Mesothelial cell of epicardium (in vitro differentiated cells): ENCODE results near the gene PLA2G6. TPM values are rescaled to one million over a fixed set of nuclear protein-coding genes. Genes with fewer than 3 reads are reported as not detected.
"Not testable (repeated sequence)": the region's sequence is repeated elsewhere in the genome, so short reads cannot be mapped to it uniquely, and the experiment has no call there.

Experiments
- DNase-seq, 2 experiments: peaks; one replicate each; pipeline ENCODE4 v3.0.0; 2021; ENCODE audit warnings: low spot score in 2 of 2; ENCODE audit not compliant: unreplicated experiment in 2 of 2
- H3K27ac Mint-ChIP-seq: 2 replicates; pipeline ENCODE4 v1.8.0; 2021; ENCODE audit warnings: mixed read lengths
- H3K27me3 Mint-ChIP-seq: 2 replicates; pipeline ENCODE4 v1.8.0; 2021; ENCODE audit warnings: low read depth, mixed read lengths
- H3K36me3 Mint-ChIP-seq: 2 replicates; pipeline ENCODE4 v1.8.0; 2021; ENCODE audit warnings: mixed read lengths
- H3K4me1 Mint-ChIP-seq: 2 replicates; pipeline ENCODE4 v1.8.0; 2021; ENCODE audit warnings: mixed read lengths
- H3K4me3 Mint-ChIP-seq: 2 replicates; pipeline ENCODE4 v1.8.0; 2021; ENCODE audit warnings: mild to moderate bottlenecking, moderate library complexity, mixed read lengths
- H3K9me3 Mint-ChIP-seq: 2 replicates; pipeline ENCODE4 v1.8.0; 2021; ENCODE audit warnings: mixed read lengths
- CTCF ChIP-seq: fragments of 200-600 bp; sonication (generic); IDR thresholded peaks from one replicate; pipeline ENCODE4 v1.5.0; 2021; ENCODE audit warnings: antibody characterized with exemption; ENCODE audit not compliant: unreplicated experiment
- total RNA-seq: library from RNA; stranded (reverse); gene quantifications from 3 replicates; pipeline ENCODE4 v1.2.1, GENCODE V29; 2021

PLA2G6 gene
- total RNA-seq, 1 donor from 2014 or later, result 88.2 TPM

DNA sequence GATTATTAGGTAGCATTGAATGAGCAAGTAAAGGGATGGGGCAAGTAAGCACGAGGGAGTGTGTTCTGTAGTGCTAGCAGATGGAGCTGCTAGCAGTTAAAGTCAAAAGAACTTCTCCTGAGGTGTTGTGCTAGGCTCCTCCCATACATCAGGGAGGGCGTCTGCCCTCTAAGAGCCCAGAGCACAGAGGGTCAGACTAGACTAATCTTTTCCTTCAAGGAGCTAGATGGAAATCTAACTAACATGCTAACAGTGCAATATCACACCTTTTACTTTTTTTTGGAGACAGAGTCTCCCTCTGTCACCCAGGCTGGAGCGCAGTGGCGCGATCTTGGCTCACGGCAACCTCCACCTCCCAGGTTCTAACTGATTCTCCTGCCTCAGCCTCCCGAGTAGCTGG is 3.2 kb upstream of the PLA2G6 start:
- Mint-ChIP-seq H3K27me3 (no peaks in the 10 kb centered on the region), H3K9me3 (no peaks in the 10 kb centered on the region), H3K4me1 (peaks cover 23% of the 10 kb centered on the region), H3K4me3 (no peak overlapping the region), H3K36me3 (no peaks in the 10 kb centered on the region), H3K27ac (no peak overlapping the region)
- DNase-seq, result no peak
- TF ChIP-seq CTCF, result no peak

GRCh38 chr22:38180841-38181452 is 683 bp downstream of the PLA2G6 start:
- DNase-seq, result no peak
- peak overlapping the region; percentile 99 for H3K27ac Mint-ChIP-seq
- H3K36me3 Mint-ChIP-seq, result no peaks in the 10 kb centered on the region
- H3K4me3 Mint-ChIP-seq, result peak overlapping the region; percentile 95
- peaks cover 36% of the 10 kb centered on the region for H3K4me1 Mint-ChIP-seq
- H3K9me3 Mint-ChIP-seq, result no peaks in the 10 kb centered on the region
- H3K27me3 Mint-ChIP-seq, result no peaks in the 10 kb centered on the region
- no peak for TF ChIP-seq CTCF

- peaks cover 36% of the 10 kb centered on the region for H3K4me1 Mint-ChIP-seq
- H3K27ac Mint-ChIP-seq, result peak overlapping the region; percentile 99
- not testable (repeated sequence) for DNase-seq, H3K27me3 Mint-ChIP-seq, H3K36me3 Mint-ChIP-seq, H3K4me3 Mint-ChIP-seq, H3K9me3 Mint-ChIP-seq
These were observed 3.1 kb downstream of the PLA2G6 start for GRCh38 chr22:38178605-38178937.

- no peaks in the 10 kb centered on the region for H3K27me3 Mint-ChIP-seq
- no peaks in the 10 kb centered on the region for H3K9me3 Mint-ChIP-seq
- H3K4me3 Mint-ChIP-seq, result no peak overlapping the region
- no peak for TF ChIP-seq CTCF
- peak overlapping the region; percentile 93 for H3K27ac Mint-ChIP-seq
- no peaks in the 10 kb centered on the region for H3K36me3 Mint-ChIP-seq
- no peak for DNase-seq
- H3K4me1 Mint-ChIP-seq, result peaks cover 36% of the 10 kb centered on the region
These were observed 3.6 kb downstream of the PLA2G6 start for GRCh38 chr22:38177926-38178604.

DNA sequence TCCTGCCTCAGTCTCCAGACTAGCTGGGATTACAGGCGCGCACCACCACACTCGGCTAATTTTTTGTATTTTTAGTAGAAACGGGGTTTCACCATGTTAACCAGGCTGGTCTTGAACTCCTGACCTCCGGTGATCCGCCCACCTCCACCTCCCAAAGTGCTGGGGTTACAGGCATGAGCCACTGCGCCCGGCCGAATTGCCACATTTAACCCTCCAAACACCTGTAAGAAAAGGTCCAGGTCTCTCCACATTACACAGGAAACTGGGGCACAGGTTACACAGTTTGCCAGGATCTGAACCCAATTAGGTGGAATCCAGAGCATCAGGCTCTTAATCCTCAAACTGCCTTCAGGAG is 4.1 kb downstream of the PLA2G6 start:
- H3K9me3 Mint-ChIP-seq, DNase-seq, H3K4me3 Mint-ChIP-seq, H3K27me3 Mint-ChIP-seq, H3K36me3 Mint-ChIP-seq: not testable (repeated sequence)
- Mint-ChIP-seq H3K4me1 (peaks cover 36% of the 10 kb centered on the region), H3K27ac (peak overlapping the region; percentile 93)

DNA sequence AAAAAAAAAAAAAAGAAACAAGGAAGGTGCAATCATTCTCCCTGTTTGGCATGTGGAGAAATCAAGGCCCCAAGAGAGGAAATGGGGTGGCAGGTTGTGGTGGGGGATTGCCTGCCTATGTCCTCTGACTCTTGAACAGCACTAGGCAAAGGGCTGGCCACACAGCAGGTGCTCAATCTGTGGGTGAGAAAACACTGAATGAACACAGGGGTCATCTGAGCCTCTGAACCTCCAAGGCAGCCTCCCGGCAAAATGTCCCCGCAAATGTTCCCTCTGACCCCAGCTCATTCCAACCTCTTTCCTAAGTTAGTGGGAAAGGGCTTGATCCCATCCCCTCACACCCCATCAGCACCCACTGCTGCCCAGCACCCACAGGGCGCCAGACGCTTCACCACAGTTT is 4.6 kb downstream of the PLA2G6 start:
- H3K4me1 Mint-ChIP-seq, result peaks cover 36% of the 10 kb centered on the region
- no peaks in the 10 kb centered on the region for H3K9me3 Mint-ChIP-seq
- no peaks in the 10 kb centered on the region for H3K27me3 Mint-ChIP-seq
- no peaks in the 10 kb centered on the region for H3K36me3 Mint-ChIP-seq
- no peak overlapping the region for H3K4me3 Mint-ChIP-seq
- H3K27ac Mint-ChIP-seq, result peak overlapping the region; percentile 61
- DNase-seq, result no peak
- no peak for TF ChIP-seq CTCF
